GM19372 (cell line): ENCODE measurements around the gene PLCH1.
"Not testable (repeated sequence)": the region's sequence is repeated elsewhere in the genome, so short reads cannot be mapped to it uniquely, and the experiment has no call there.

ENCODE experiments used
- ATAC-seq: cut with Tn5 transposase; IDR thresholded peaks from one replicate; pipeline ENCODE4 v1.9.1; 2021; ENCODE audit warnings: mild to moderate bottlenecking, low read depth, moderate library complexity; ENCODE audit not compliant: unreplicated experiment

The PLCH1 gene

GRCh38 chr3:155431856-155432570 lies 312.9 kb downstream of the PLCH1 start:
- ATAC-seq: no peak

- no peak for ATAC-seq
Observed at GRCh38 chr3:155428563-155428962, 316.3 kb downstream of the PLCH1 start.

- no peak for ATAC-seq
Observed at GRCh38 chr3:155426524-155427230, 318.2 kb downstream of the PLCH1 start.

GRCh38 chr3:155425396-155425795 lies 319.5 kb downstream of the PLCH1 start:
- no peak for ATAC-seq

- ATAC-seq: no peak
Observed at GRCh38 chr3:155424323-155424710, 320.6 kb downstream of the PLCH1 start.

- ATAC-seq: no peak
Observed at GRCh38 chr3:155423526-155424322, 321.1 kb downstream of the PLCH1 start.

GRCh38 chr3:155420881-155421486 lies 323.9 kb downstream of the PLCH1 start:
- ATAC-seq: no peak

GRCh38 chr3:155420406-155420805 lies 324.5 kb downstream of the PLCH1 start:
- no peak for ATAC-seq

GRCh38 chr3:155418407-155418806 lies 326.5 kb downstream of the PLCH1 start:
- no peak for ATAC-seq

- no peak for ATAC-seq
Observed at GRCh38 chr3:155417119-155417517, 327.8 kb downstream of the PLCH1 start.

- ATAC-seq: no peak
Observed at GRCh38 chr3:155416500-155417118, 328.3 kb downstream of the PLCH1 start.

GRCh38 chr3:155412904-155413303 lies 332.0 kb downstream of the PLCH1 start:
- no peak for ATAC-seq

GRCh38 chr3:155411500-155412223 lies 333.2 kb downstream of the PLCH1 start:
- ATAC-seq: no peak

GRCh38 chr3:155409336-155409735 lies 335.5 kb downstream of the PLCH1 start:
- no peak for ATAC-seq

GRCh38 chr3:155407971-155408370 lies 336.9 kb downstream of the PLCH1 start:
- ATAC-seq: no peak

- no peak for ATAC-seq
Observed at GRCh38 chr3:155407331-155407730, 337.5 kb downstream of the PLCH1 start.

- no peak for ATAC-seq
Observed at GRCh38 chr3:155404486-155404885, 340.4 kb downstream of the PLCH1 start.

- no peak for ATAC-seq
Observed at GRCh38 chr3:155402656-155403055, 342.2 kb downstream of the PLCH1 start.

- ATAC-seq: no peak
Observed at GRCh38 chr3:155398046-155398445, 346.8 kb downstream of the PLCH1 start.

GRCh38 chr3:155394896-155395295 lies 350.0 kb downstream of the PLCH1 start:
- not testable (repeated sequence) for ATAC-seq
